SKM-1 (cell line): ENCODE data around the gene SGIP1.

ENCODE experiments used
- DNase-seq: peaks from one replicate; lab custom pipeline; 2025; ENCODE audit not compliant: unreplicated experiment; lab: John Stamatoyannopoulos, UW

The SGIP1 gene

DNA sequence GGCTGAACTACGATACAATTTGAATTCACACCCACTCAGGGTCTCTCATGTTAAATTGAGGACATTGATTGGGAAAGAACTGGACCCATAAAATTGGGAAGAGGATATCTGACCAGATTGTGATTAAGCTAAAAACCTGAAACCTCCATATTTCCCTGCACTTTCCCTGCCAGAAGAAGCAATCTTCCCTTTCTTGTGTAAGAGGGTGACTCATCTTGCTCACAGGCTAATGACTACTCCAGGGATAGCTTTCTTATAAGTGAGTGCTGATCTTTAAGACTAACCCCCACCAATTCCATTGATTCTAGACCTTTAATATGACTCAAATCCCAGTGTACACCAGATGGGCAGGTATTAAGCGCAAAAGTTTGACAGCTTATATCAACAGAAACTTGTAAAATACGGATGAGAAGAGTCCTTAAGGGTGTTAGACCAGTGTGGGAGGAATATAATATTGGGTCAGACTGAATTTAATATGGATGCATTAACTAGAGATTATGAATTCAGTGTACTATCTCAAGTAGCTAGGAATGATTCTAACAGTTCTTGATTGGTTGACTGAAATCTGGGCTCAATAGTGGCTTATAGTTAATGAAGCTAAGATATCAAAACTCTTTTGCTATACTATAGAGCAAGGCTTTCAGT lies 12.1 kb upstream of the SGIP1 start:
- DNase-seq: no peak

DNA sequence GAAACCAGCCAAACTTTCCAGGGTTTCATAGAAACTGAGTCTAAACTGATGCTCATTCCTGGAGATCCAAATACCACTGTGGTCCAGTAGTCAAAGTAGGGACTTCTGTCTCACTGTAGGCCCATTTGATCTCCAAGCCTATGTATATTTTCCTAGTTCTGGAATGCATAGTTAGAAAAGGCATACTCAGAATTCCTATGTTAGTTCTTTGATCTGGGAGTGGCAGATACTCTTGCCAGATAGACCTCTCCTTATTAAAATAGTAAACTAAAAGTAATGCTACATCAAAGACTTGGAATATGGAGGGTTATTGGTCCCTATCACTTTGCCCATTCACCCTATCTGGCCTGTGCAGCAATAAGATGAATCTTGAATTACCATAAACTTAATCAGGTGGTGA lies 10.4 kb upstream of the SGIP1 start:
- no peak for DNase-seq

DNA sequence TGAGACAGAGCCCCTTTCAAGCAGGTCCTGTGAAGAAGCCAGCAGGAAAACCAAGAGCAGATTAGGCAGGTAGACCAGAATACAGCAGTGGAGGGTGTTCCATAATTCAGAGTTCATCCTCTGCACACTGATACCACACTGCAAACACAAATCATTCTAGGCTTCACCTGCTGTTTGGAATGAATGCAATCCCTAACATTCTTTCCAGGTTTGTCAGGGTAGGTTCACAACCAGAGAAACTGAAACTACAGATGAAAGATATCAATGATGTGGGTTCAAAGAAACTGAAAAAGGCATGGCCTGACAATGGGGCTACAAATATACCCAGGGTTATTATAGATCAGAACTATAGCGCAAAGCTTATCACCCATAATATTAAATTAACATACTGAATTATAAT lies 8.9 kb upstream of the SGIP1 start:
- no peak for DNase-seq

DNA sequence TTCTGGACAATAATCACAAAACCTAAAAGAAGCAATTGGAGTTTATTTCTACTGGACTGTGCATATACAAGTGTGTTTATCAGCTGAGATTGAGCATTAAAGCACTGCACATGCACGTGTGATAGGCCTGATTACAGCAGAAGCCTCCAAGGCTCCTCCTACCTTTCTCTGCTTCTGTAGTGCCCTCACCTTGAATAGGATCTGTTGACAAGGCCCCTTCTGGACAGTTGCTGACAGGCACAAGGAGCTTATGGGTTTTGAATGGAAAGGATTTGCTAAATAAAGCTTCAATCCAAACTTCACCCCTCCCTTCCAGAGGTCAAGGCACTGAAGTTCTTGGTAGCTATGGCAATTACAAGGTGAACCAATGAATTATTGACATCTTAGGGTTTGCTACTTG lies 7.9 kb upstream of the SGIP1 start:
- DNase-seq: no peak

DNA sequence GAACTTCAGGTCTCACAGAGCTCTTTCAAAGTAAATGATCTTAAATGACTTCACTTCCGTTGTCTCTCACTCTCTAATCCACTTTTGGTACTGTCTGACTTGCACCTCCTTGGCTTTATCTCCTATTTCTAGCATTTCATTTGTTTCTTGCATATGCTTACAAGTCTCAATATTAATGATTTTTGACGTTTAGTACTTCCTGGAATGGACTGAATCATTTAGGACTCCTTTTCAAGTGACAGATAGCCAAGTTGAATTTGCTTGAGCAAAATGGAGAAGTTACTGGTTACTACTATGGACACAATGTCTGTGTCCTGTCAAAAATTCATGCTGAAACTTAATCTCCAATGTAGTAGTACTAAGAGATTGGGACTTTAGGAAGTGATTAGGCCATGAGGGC lies 7.0 kb upstream of the SGIP1 start:
- DNase-seq: no peak

DNA sequence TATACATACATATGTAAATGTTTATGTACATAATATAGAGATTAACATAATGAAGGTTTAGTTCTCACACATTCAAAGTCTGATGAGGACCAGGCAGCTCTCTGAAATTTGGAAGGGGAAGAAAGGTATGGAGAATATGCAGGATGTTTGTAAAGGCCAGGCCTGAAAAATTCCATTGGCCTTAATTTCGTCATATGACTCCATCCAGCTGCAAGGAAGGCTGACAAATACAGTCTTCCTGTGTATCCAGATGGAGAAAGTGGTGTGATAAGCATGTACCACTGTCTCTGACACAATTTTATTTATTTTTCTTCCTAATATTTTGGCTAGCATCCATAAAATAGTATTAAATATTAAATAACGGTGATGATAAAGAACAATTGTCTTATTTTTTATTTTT lies 6.3 kb upstream of the SGIP1 start:
- no peak for DNase-seq

DNA sequence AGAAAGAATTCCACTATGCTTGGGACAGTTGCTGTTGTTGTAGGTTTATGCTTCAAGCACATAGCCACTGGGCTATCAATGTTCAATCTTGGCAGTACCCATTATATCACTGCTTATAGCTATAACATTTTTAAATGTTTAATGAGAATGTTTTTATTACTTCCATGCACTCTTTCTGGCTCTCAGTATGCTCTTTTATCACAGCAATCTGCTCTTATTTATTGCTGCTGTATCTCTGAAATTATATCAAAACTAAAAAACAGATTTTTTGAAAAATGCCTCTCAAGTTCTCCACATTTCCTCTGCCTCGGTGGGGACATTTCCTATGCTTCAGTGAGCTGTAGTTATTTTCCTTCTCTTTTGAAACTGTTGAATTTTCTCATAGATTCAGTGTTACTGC lies 5.4 kb upstream of the SGIP1 start:
- DNase-seq: no peak

DNA sequence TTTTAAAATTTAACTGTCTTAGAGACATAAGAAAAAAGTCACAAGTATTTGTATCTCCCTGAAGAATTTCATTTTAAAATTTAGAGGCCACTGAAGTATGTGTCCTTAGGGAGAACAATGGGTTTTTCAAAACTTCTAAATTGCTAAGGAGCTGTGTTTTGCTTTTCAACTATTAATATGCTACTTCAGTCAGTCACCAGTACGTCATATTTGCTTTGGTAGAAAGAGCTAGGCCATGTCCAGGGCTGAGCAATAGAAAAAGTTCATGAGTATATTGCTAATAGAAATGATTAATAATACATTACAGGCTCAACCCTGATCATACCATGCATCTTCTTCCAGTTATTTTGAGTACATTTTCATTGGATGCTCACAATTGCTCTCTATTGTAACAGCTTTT lies 1.7 kb upstream of the SGIP1 start:
- no peak for DNase-seq

DNA sequence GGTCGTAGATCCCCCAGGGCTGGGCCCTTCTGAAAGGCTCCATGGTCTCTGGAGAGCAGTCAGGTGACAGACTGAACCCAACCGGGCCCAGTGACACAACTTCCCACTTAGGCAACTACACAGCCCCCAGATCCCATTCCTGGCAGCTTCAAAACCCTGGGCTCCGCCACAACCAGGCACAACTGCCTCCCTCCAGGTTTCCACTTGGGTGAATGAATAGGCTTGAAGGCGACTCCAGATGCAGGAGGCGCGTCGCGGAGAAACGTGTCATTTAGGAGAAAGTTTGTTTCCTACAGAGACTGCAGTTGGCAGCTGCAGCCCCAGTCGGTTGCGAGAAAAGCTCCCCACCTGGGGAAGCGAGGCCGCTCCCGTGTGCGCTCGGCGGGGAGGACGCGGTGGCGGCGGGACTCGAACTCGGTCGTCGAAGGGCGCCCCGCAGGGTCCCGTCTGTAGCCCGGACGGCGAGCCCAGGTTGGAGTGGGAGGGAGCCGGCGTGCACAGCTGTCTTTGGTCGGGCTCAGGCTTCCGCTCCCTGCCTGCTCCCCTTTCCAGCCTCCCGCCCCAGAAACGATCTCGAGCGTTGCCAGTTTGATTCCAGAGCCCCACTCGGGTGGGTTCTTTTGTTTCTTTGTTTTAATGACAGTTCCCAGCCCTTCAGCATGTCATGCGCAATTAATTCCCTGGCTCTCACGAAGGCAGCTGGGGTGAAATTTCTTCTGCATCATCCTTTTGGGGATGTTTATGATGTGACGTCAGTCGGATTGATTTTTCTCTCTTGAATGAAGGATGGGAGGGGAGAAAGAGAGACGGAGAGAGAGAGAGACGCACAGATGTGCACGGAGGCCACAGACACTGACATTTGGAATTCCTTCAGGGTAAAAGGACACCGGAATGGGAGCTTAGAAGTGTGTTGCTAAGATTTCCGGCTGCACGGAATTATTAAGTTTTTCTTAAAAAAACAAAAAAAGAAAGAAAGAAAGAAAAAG lies 862 bp upstream of the SGIP1 start:
- DNase-seq: no peak

DNA sequence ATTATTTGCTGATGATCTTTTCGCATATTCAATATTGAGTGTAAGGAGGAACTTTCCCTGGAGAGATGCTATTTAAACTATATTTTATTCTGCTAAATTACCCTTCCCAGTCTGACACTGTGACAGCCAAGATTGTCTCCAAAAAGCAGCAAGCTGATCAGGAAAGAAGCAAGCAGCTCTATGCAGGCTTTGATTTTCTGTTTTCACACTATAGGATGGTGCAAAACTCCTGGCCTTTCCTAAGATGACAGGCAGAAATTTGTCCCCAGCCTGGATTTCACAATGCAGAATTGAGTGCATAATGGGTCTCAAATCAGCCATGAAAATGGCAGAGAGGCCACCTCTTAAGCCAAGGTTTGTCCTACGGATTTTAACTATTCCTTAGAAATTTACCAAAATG lies 1.1 kb downstream of the SGIP1 start:
- no peak for DNase-seq

DNA sequence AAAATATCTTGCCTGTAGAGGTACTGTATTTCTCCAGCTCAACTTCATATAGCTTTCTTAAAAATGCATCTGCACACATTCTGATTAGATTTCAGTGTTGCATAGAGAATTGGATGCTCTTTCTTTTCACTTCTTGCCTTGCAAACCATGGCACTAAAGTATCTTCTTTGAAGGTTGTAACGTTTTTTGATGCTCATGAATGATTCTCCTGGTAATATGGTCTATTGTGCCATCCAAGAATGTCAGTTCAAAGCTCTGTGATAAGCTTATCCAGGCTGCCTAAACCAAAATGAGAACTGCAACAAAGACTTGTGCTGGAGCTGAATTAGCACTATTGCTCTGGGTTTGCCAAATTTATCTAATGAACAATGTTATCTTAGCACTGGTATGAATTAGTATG lies 1.9 kb downstream of the SGIP1 start:
- no peak for DNase-seq

DNA sequence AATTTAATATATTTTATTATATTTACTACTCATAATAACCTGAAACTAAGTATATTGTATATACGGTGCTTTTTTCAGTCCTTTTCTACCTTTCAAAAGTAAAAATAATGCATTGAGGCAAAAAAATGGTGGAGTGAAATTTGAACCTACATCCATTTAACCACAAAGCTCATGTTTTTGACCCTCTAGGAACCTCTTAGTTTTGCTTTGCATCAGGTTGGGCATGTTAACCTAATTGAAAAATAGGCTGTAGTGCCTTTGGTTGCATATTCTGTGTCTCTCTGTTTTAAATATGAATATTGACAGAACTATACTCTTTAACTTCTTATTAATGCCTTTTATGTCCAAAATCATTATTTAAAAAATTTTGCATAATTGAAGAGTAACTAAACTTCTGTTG lies 3.8 kb downstream of the SGIP1 start:
- DNase-seq: no peak

DNA sequence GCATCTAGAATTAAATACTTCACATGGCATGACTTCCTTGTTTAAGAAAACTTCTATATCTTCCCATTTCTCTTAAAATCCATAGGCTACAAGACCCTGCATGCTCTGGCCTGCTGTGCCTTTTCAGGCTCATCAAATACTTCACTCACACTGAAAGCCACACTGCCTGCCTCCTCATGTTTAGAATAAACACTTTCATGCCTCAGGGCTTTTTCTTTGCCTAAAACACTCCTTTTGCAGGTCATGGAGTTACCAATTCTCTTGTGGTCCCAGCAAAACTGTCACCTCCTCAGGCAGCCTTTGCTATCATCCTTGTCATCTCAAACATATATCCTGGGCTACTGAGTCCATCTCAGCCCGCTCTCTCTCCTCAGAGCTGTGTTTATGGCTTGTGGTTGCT lies 5.5 kb downstream of the SGIP1 start:
- DNase-seq: no peak

DNA sequence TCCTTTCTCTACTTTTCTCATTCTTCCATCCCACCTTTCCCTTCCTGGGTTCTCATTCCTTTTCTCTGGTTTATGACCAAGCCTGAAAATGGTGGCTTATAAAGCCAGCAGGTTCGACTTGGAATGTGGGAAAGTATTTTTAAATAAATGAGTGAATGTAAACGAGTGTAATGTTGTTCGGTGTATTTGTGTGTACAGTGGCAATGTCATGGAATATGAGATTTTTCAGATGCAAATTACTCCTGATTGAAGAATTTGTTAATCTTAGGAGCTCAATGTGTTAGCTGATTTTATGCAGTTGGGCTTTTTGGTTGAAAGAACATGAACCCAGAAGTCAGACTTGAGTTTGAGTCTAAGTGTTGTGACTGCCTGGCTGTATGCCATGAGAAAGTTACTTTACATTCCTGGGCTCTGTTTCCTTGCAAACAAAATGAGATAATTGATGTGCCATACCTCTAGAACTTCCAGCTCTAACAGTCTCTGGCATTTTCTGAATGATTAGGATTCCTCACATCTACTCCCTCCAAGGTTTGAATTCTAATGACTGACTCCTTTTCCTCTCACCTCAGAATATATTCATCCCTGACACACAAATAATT lies 6.6 kb downstream of the SGIP1 start:
- no peak for DNase-seq

DNA sequence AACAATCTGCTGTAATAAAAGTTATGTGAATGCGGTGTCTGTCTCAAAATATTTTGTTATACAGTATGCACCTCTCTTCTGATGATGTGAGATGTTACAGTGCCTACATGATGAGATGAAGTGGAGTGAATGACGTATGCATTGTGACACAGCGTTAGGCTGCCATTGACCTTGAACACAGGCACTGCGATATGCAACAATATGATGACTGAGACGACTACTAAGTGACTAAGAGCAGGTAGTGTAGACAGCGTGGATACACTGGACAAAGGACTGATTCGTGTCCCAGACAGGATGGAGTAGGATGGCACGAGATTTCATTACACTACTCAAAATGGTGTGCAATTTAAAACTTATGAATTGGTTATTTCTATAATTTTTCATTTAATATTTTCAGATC lies 8.4 kb downstream of the SGIP1 start:
- no peak for DNase-seq

DNA sequence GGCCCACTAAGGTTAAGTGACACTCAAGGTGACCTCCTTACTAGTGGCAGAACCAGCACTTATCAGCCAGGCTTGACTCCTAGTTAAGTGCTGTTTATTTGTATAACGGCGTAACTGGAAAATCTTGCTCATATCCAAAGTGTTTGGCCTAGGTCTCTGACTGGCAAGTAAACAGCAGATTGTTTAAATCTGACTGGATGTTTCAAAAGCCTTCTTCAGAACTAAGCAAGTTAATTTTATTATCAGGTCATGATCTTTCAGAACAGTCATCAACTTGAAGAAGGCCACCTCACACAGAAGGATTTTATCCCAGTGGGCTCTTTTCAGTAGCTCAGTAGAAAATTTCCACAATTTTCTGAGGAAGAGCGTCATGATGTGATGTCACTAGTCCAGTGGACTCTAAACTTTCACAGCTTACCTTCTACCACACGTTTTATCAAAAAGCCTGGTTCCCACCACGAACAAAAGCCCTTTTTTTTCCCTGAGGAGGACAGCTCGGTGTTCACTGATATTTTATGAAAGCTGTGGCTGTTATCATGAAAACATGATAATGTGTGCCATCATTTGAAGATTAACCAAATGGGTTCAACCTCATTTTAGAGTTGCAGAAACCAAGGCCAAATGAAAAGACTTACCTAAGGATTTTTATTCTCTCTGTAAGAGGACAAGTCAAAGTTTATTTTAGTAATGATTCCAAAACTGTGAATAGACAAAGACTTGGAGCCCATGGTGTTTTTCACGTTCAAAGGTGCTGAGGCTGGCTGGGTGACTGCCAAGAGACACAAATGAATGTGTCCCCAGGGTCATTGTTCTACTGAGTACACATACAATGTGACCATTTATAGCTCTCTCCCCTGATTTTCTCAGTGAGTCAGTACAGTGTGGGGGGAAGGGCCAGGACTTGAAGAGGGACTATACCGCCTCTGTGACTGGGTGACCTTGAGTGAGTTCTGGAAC lies 9.1 kb downstream of the SGIP1 start:
- DNase-seq: no peak

DNA sequence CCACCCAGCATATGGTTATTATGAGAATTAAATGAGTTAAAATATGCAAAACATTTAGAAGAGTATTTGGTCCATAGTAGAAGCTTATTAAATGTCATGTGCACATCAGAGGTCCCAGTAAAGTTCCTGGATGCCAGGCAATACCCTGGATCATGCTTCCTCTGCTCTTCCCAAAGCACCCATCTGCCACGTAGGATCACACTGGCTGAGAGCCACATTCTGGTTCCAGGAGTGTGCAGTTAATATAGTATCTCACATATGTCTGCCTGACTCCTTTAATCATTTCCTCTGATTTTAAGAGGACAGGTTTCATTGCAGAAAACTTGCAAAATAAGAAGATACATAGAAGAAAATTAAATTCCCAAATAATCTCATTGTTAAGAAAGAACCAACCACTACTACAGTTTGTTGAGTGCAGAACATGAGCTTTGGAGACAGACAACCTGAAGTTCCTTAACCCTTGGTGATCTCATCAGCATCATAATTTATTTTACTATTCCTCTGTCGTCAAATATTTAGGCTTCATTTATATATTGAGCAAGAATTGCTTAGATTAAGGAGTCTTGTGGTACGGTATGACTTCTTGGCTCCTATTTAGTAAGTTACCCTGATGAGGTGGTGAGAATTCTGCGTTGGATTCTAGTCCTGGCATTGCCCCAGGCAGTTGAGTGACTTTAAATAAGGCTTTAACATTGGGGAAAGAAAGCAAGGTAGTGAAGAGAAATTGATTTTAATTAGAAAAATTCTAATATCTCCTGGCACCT lies 12.3 kb downstream of the SGIP1 start:
- no peak for DNase-seq

DNA sequence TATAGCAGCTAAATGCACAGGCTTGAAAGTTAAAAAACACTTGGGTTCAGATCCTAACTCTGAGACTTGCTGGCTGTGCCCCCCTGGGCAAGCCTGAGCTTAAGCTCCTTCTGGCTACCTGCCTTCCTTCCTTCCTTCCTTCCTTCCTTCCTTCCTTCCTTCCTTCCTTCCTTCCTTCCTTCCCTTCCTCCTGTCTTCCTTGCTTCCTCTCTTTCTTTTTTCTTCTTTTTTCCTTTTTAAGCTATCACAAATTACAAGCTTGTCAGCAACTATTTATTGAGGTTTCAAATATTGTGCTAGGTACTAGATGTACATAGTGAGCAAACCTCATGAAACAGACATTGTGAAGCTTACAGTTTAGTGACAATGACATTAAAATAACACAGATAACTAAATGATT lies 15.1 kb downstream of the SGIP1 start:
- no peak for DNase-seq

DNA sequence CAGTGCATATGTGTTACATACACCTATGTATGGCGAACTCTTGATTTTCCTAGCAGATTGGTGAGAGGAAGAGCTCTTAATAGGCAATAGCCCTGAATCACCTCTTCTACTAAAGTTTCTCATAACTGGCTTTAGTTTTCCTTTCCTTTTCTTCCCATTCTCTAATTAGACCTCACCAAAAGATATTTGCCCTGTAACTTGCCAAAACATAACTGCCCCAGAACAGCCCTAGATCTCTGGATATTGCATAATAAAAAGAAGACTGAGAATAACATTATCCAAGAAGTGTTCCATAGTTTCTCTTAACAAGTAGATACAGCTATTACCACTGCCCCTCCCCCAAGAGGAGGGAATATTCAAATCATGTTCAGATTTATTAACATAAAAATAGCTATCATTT lies 16.3 kb downstream of the SGIP1 start:
- DNase-seq: no peak

DNA sequence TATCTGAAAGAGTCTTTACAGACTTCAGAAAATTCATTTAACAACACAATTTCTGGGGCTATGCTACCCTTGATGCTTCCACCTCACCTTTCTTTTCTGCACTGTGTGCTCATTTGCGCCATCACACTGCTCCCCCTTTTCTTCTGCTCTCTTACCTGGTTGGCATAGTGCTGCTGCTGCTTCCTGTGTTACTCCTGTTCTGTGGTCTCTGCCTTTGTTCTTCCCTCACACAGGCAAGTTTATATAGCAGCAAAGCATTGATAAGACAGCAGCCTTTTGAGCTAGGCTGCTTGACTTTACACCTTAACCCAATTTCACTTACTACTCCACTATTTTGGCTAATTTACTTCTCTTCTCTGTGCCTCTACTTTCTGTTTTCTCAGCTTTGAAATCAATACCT lies 18.3 kb downstream of the SGIP1 start:
- DNase-seq: no peak
